GM18868 (cell line): ENCODE data around the gene GDF9.

Experiments
- ATAC-seq: cut with Tn5 transposase; IDR thresholded peaks from one replicate; pipeline ENCODE4 v1.9.1; 2021; ENCODE audit warnings: mild to moderate bottlenecking, moderate library complexity; ENCODE audit not compliant: unreplicated experiment

GDF9 gene

GRCh38 chr5:132822650-132823480 lies 43.4 kb downstream of the GDF9 start:
- no peak for ATAC-seq

- no peak for ATAC-seq
Observed at GRCh38 chr5:132821791-132822190, 44.5 kb downstream of the GDF9 start.

GRCh38 chr5:132821350-132821749 lies 44.9 kb downstream of the GDF9 start:
- no peak for ATAC-seq

GRCh38 chr5:132820162-132820754 lies 46.0 kb downstream of the GDF9 start:
- peak; percentile 64 for ATAC-seq

- ATAC-seq = no peak
Observed at GRCh38 chr5:132819468-132819867, 46.8 kb downstream of the GDF9 start.

GRCh38 chr5:132817011-132817410 lies 49.3 kb downstream of the GDF9 start:
- no peak for ATAC-seq

GRCh38 chr5:132816554-132816953 lies 49.7 kb downstream of the GDF9 start:
- no peak for ATAC-seq

GRCh38 chr5:132816083-132816482 lies 50.2 kb downstream of the GDF9 start:
- ATAC-seq = no peak

- no peak for ATAC-seq
Observed at GRCh38 chr5:132815454-132815853, 50.8 kb downstream of the GDF9 start.

- ATAC-seq = no peak
Observed at GRCh38 chr5:132814503-132815294, 51.6 kb downstream of the GDF9 start.

- no peak for ATAC-seq
Observed at GRCh38 chr5:132813599-132814502, 52.4 kb downstream of the GDF9 start.

GRCh38 chr5:132812781-132813598 lies 53.3 kb downstream of the GDF9 start, which contains the start of gene SOWAHA:
TSS of gene SOWAHA (plus strand) at chr5:132813302. CDS start at chr5:132813622, 320 bp downstream.
- no peak for ATAC-seq

- ATAC-seq = no peak
Observed at GRCh38 chr5:132812123-132812765, 54.0 kb downstream of the GDF9 start.
